Activated B cell treated with CpG ODN at 0.5 μM for 24 hours (primary cell): ENCODE results near the gene RELT. TPM values are rescaled to one million over a fixed set of nuclear protein-coding genes. Genes with fewer than 3 reads are reported as not detected.
A peak's percentile ranks its signal among the peaks of the same experiment; 100 is the strongest.

Experiments used
- ATAC-seq: fragments of 200-7000 bp; cut with Tn5 transposase; one replicate; pipeline ENCODE4 v1.10.0; 2021; ENCODE audit warnings: low read depth, mild to moderate bottlenecking, moderate library complexity
- CTCF ChIA-PET: fragments of 350-600 bp; sonication (Branson Sonifier 250); formaldehyde crosslinking; loops from one replicate; lab custom pipeline; 2021; ENCODE audit warnings: antibody characterized with exemption; lab: Charles Lee
- POLR2A ChIA-PET: fragments of 350-600 bp; sonication (Branson Sonifier 250); formaldehyde crosslinking; loops from one replicate; lab custom pipeline; 2021; ENCODE audit warnings: antibody characterized with exemption; lab: Charles Lee
- DNase-seq: peaks from one replicate; pipeline ENCODE4 v3.0.0; 2022
- H3K27ac Mint-ChIP-seq: one replicate; pipeline ENCODE4 v1.8.0; 2020; ENCODE audit warnings: mixed read lengths
- H3K27me3 Mint-ChIP-seq: one replicate; pipeline ENCODE4 v1.8.0; 2021; ENCODE audit warnings: mixed read lengths
- H3K36me3 Mint-ChIP-seq: one replicate; pipeline ENCODE4 v1.8.0; 2021; ENCODE audit warnings: low read depth, mixed read lengths
- H3K4me1 Mint-ChIP-seq: one replicate; pipeline ENCODE4 v1.8.0; 2021; ENCODE audit warnings: mixed read lengths
- H3K4me3 Mint-ChIP-seq: one replicate; pipeline ENCODE4 v1.8.0; 2020; ENCODE audit warnings: mild to moderate bottlenecking, mixed read lengths
- H3K9me3 Mint-ChIP-seq: one replicate; pipeline ENCODE4 v1.8.0; 2020; ENCODE audit warnings: mixed read lengths
- CTCF ChIP-seq: fragments of 200-600 bp; IDR thresholded peaks from one replicate; pipeline ENCODE4 v1.8.0; 2022; ENCODE audit warnings: antibody characterized with exemption, mild to moderate bottlenecking
- intact Hi-C: fragments of 100-400 bp; cut with micrococcal nuclease; formaldehyde crosslinking; loops from one replicate; pipeline ENCODE4 v1.15.1; 2024
- total RNA-seq: library from RNA; stranded (reverse); gene quantifications from 2 replicates; pipeline ENCODE4 v1.2.3, GENCODE V29; 2022

RELT gene
- total RNA-seq, 1 donor from 2014 or later = 90.1 TPM

GRCh38 chr11:73386016-73386415 lies 9.8 kb downstream of the RELT start:
- Mint-ChIP-seq H3K36me3 (peaks cover 23% of the 10 kb centered on the region), H3K27me3 (no peaks in the 10 kb centered on the region), H3K4me1 (peaks cover 96% of the 10 kb centered on the region), H3K9me3 (no peaks in the 10 kb centered on the region), H3K4me3 (peak overlapping the region; percentile 75), H3K27ac (peak overlapping the region; percentile 89)
- intact Hi-C loops = loop anchor here (5.0 to 10.0 kb wide), 5 partner anchors 99 to 1161 kb away; partner anchors contain the start of gene INPPL1
- ATAC-seq (peak; percentile 38), DNase-seq (peak; percentile 53)
- no peak for TF ChIP-seq CTCF
- CTCF ChIA-PET = interaction anchor here (5.1 kb wide), 1 partner anchor 35 kb away, joined by 31 read pairs; no protein-coding TSS in a partner anchor
- POLR2A ChIA-PET = interaction anchor here (1.5 to 7.5 kb wide), 3 partner anchors 12 to 243 kb away, joined by 5 to 91 read pairs (median 7); partner anchors contain the start of genes FCHSD2 and RELT

- intact Hi-C loops = loop anchor here (5.0 to 10.0 kb wide), 5 partner anchors 99 to 1162 kb away; partner anchors contain the start of gene INPPL1
- no peak for ATAC-seq
- ChIA-PET CTCF (interaction anchor here (0.8 to 5.1 kb wide), 2 partner anchors 14 to 36 kb away, joined by 3 to 31 read pairs; no protein-coding TSS in a partner anchor), POLR2A (interaction anchor here (0.6 to 7.5 kb wide), 4 partner anchors 12 to 244 kb away, joined by 3 to 91 read pairs (median 4); partner anchors contain the start of genes FCHSD2 and RELT)
- Mint-ChIP-seq H3K9me3 (no peaks in the 10 kb centered on the region), H3K4me3 (peak overlapping the region; percentile 75), H3K36me3 (peaks cover 28% of the 10 kb centered on the region), H3K27ac (peak overlapping the region; percentile 89), H3K27me3 (no peaks in the 10 kb centered on the region), H3K4me1 (peaks cover 91% of the 10 kb centered on the region)
- no peak for DNase-seq
- no peak for TF ChIP-seq CTCF
Measured at GRCh38 chr11:73386546-73386945, 10.3 kb downstream of the RELT start.

- Mint-ChIP-seq H3K4me3 (peak overlapping the region; percentile 75), H3K4me1 (peaks cover 79% of the 10 kb centered on the region), H3K9me3 (no peaks in the 10 kb centered on the region), H3K36me3 (peaks cover 37% of the 10 kb centered on the region), H3K27ac (peak overlapping the region; percentile 89), H3K27me3 (no peaks in the 10 kb centered on the region)
- CTCF ChIA-PET = interaction anchor here (0.9 to 5.1 kb wide), 4 partner anchors 10 to 37 kb away, joined by 3 to 31 read pairs (median 4); no protein-coding TSS in a partner anchor
- no peak for ATAC-seq
- POLR2A ChIA-PET = interaction anchor here (1.0 to 7.5 kb wide), 5 partner anchors 8 to 22 kb away, joined by 3 to 91 read pairs (median 5); partner anchors contain the start of gene RELT
- DNase-seq = no peak
- TF ChIP-seq CTCF = no peak
- intact Hi-C loops = loop anchor here (5.0 to 10.0 kb wide), 5 partner anchors 100 to 1163 kb away; partner anchors contain the start of gene INPPL1
Measured at GRCh38 chr11:73387594-73388264, 11.5 kb downstream of the RELT start.

GRCh38 chr11:73388265-73389133 lies 12.3 kb downstream of the RELT start:
- CTCF ChIA-PET = interaction anchor here (0.8 to 5.1 kb wide), 5 partner anchors 9 to 82 kb away, joined by 3 to 31 read pairs (median 3); no protein-coding TSS in a partner anchor
- Mint-ChIP-seq H3K4me1 (peaks cover 76% of the 10 kb centered on the region), H3K27me3 (no peaks in the 10 kb centered on the region), H3K27ac (peak overlapping the region; percentile 89), H3K36me3 (peaks cover 44% of the 10 kb centered on the region), H3K4me3 (peak overlapping the region; percentile 72), H3K9me3 (no peaks in the 10 kb centered on the region)
- TF ChIP-seq CTCF = no peak
- no peak for ATAC-seq
- DNase-seq = no peak
- POLR2A ChIA-PET = interaction anchor here (1.0 to 7.5 kb wide), 5 partner anchors 9 to 23 kb away, joined by 3 to 91 read pairs (median 5); partner anchors contain the start of gene RELT
- intact Hi-C loops = loop anchor here (5.0 to 10.0 kb wide), 5 partner anchors 101 to 1164 kb away; partner anchors contain the start of gene INPPL1
